Hematopoietic multipotent progenitor cell treated with erythropoietin and hydrocortisone succinate and interleukin-3 and kit ligand, for 8 days (in vitro differentiated cells): Measurements from ENCODE around the gene STARD9.
A peak's percentile ranks its signal among the peaks of the same experiment; 100 is the strongest.

Experiments
- DNase-seq: peaks from one replicate; pipeline ENCODE4 v3.0.0-alpha.2; 2015

Gene STARD9

DNA sequence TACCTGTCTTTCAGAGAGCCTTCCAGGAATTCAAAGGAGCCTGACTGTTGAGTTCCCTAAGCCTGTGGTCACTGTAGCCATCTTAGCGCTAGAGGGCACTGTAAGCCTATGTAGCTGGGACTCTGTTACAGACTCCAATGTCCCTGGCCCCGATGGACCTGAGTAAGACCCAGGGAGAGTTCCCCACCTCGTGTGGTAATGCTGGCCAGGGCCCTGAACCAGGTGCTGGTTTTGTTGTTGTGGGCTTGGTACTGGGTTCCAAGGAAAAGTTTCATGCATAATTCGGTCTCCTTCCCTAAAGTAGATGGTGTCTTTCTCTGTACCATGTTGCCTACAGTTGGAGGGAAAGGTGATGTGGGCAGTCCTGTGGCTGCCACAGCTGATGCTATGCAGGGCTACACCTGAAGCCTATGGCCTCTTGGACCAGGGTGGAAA lies 129.1 kb downstream of the STARD9 start:
- peak; percentile 80 for DNase-seq

GRCh38 chr15:42705336-42705735 lies 129.9 kb downstream of the STARD9 start:
- DNase-seq, result no peak

DNA sequence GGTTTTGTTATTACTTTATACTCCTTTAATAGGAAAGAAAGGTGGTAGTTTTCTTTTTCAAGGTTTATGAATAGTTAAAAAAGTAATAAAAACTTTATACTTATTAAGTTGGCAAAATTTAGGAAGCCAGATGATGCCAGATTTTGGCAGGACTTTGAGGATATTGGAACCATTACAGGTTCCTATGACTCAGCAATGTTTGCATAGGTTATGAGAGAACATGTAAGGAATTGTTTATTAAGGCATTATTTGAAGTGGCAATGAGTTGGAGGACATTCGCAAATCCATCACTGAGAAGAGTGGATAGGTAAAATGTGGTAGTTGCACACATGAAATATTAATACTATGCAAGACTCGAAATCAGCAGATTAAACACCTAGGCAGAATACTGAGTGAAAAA lies 131.7 kb downstream of the STARD9 start:
- no peak for DNase-seq

- no peak for DNase-seq
These were observed 132.6 kb downstream of the STARD9 start for GRCh38 chr15:42707873-42708544.

- DNase-seq, result no peak
These were observed 135.3 kb downstream of the STARD9 start for GRCh38 chr15:42710662-42711061.

- DNase-seq, result no peak
These were observed 136.3 kb downstream of the STARD9 start for GRCh38 chr15:42711746-42712145.

DNA sequence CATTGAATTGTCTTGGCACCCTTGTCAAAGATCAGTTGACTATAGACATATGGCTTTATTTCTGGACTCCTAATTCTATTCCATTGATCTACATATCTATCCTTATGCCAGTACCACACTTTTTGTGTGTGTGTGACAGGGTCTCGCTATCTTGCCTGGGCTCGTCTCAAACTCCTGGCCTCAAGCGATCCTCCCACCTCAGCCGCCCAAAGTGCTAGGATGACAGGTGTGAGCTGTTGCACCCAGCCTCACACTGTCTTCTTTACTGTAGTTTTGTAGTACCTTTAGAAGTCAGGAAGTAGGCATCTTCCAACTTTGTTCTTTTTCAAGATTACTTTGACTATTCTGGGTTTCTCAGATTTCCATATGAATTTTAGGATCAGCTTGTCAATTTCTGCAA lies 137.2 kb downstream of the STARD9 start:
- no peak for DNase-seq

- no peak for DNase-seq
These were observed 140.7 kb downstream of the STARD9 start for GRCh38 chr15:42716125-42716524.

DNA sequence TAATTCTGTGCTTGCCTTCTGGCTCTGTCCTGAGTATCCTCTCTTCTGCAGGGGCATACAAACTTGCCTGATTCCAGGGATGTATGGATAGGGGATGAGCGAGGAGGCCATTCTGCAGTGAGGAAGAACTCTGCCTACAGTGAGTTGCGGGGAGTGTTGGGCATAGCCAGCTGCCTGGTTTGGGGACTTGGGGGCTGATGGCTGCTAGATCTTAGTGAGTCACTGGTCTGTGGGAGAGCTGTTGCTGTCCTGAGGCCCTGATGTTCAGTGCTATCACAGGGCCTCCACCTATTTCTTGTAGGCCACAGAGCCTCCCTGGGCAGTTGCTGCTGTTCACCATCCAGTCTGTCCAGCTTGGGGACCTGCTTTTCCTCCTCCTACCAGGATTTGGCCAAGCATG lies 141.2 kb downstream of the STARD9 start:
- no peak for DNase-seq

DNA sequence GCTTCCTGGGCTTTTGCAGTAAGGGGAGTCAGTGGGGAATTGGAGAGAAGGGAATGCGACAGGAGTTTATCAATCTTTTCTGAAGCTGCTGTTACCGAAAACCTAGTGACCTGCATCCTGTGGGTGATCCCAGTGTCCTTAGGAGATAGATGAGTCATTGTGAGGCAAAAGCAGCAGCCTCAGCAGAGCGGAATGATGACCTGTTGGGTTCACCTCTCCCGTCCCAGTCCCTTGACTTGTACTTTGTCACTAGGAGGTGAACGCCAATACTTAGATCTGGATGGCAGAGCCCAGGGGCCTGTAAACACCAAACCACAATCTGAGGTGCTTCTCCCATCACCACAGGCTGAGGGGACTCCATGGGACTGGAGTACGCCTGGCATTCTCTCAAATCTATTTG lies 143.6 kb downstream of the STARD9 start:
- DNase-seq, result no peak

- no peak for DNase-seq
These were observed 144.7 kb downstream of the STARD9 start for GRCh38 chr15:42720071-42720470.

DNA sequence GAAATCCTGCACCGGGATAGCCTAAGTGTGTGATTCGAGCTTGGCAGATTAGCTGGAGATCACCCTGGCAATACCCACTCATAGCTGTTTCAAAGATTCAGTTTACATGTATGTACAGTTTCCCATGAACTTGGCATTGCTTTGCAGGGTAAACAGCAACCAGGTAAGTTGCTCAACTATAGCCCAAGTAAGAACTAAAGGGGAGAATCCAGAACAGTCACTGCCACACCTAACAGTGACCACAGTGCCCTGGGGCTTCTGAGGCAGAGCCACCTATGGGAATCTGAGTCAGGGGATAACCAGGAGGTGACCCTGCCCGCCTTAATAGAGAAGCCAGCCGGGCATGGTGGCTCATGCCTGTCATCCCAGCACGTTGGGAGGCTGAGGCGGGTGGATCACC lies 145.6 kb downstream of the STARD9 start:
- no peak for DNase-seq

DNA sequence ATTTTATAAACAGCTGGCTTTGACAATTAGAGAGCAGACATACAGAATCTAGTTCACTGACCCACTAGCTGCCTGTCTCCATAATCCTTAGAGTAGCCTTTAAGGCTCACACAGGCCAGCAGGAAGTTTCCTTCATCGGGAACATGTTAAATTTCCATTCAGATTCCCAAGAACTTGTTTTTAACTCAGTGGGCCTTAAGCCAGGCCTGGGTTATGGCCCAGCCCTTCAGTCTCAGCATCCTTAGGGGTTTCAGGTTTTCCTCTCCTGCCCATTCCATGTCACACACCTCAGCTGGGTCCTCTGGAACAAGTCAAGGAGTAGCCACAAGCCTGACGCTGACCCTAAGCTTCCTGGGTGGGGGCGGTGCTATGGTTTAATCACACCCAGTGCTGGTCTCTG lies 146.5 kb downstream of the STARD9 start:
- no peak for DNase-seq

DNA sequence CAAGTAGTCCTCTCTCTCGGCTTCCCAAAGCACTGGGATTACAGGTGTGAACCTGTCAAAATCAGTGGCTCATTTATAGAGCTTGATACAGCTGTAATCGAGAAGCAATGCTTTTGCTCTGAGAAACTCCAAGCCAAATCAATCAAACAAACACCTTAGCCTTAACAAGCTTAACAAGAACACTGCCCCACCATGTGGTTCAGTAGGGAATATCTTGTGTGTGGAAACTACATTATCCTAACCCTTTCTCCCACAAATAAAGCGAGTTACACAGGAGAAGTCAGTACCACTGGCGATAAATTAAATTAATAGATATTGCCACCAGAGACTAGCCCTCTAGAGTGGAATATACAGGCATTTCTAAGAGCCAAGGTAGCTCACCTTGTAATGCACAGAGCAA lies 147.7 kb downstream of the STARD9 start:
- peak; percentile 11 for DNase-seq

DNA sequence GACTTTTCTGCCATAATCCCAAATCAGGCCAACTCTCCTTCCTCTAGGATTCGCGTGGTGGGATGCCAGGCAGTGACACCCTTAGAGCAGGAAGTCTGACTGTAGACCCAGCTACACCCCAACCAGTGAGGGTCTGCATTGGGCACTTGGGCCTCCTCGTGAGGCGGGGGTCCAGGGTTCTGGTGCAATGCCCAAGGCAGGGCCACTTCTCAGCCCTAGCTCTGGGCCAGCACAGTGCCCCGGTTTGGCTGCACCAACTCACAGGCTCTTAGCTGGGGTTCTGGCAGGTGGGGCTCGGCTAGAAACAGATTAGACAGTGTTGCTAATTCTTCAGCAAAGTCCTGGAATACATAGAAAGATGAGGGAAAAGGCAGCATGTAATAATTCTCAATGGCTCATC lies 148.9 kb downstream of the STARD9 start:
- DNase-seq, result no peak

DNA sequence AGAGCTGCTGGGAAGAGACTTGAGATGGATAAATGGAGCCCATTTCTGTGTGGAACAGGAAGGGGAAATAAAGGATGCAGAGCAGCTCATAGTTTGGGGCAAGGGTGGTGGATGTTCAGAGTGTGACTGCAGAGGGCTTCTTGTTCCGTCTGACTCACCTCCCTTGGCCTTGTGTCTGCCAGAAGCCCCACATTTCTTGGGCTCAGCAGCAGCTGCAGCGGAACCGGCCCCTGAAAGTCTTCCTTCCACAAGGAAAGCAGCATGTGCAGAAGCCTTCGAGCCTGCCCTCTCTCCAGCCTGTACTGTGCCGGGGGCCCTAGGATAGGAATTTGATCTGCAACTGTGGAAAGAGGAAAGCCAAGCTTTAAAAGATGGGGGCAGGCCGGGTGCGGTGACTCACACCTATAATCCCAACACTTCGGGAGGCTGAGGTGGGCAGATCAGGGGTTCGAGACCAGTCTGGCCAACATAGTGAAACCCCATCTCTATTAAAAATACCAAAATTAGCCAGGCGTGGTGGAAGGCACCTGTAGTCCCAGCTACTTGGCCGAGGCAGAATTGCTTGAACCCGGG lies 150.0 kb downstream of the STARD9 start:
- no peak for DNase-seq

DNA sequence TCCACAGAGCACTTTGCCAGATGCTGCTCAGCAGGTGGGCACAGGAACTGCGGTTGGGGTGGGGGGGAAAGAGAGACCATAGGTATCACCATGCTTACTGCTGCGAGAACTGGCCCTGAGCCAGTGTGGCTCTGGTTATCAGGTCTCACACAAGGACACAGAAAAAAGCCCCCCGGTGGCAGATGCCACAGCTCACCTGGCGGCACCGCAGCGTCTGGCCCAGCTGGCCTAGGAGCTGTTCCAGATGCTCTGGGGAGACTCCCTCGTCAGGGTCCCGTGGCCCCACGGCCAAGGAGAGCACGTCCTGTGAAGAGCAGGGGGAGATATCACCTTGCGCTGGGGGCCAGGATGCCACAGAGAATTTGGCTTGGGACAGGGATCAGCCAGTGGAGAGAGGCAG lies 150.7 kb downstream of the STARD9 start:
- no peak for DNase-seq

DNA sequence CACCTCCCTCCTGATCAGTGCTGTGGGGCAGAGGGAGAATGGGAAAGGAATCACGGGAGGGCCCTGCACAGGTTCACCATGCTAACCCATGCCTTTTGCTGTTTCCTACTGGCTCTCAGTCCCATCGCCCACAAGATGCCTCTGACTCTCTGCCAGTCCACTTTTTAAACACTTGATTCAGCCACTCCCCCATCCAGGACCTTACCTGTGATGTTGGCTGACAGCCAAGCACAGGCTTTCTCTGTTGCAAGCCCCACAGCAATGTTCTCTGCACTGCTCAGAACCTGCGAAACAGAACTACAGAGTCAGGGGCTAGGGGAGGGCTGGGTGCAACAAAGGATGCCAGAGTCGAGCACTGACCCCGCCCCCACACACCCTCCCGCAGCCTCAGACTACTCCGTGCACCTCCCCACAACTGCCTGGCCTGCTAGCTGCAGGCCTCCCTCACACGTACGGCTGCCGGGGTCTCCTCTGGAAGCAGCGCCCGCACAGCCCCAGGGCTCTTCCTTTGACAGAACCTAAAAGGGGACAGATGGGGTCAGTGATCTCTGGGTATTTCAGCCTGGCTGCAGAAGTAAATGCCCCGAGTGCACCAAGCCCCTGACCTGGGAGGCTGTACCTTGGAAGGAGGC lies 152.5 kb downstream of the STARD9 start:
- no peak for DNase-seq

- no peak for DNase-seq
These were observed 153.2 kb downstream of the STARD9 start for GRCh38 chr15:42728560-42728959.

DNA sequence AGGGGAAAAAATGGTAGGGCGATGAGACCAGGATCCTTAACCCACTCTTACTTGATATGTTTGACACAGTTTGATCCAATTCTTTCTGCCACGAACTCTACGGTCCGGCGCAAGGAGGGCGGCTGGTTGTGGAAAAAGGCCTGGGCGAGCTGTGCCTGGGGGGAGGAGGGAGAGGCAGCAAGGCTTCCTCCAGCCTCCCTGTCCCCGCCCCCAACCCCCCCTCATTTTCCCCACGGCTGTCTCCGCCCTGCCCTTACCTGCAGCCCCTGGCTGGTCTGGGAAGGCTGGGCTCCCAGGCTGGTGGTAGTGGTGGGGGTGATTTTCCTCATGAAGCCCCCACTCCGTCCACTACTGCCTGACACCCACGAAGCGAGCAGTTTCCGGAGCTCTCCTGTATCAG lies 153.6 kb downstream of the STARD9 start:
- DNase-seq, result no peak

GRCh38 chr15:42729409-42729808 lies 154.0 kb downstream of the STARD9 start:
- DNase-seq, result no peak

DNA sequence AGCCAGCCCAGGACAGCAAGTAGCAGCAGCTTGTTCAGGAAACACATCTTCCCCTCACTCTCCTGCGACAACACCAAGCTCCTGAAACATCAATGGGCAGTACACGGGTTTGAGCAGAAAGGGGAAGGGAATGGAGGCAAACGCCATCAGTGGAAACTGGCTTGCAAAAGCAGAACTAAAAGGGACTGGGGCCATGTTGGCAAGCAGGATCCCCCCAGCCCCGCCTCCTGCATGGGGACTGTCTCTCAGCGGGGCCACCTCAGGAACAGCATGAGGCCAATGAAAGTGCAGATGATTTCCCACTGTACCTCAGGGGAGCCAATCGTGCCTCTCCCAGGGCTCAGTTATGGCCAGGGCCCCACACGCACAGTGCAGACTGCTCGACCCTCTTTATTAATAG lies 154.7 kb downstream of the STARD9 start:
- DNase-seq, result no peak

DNA sequence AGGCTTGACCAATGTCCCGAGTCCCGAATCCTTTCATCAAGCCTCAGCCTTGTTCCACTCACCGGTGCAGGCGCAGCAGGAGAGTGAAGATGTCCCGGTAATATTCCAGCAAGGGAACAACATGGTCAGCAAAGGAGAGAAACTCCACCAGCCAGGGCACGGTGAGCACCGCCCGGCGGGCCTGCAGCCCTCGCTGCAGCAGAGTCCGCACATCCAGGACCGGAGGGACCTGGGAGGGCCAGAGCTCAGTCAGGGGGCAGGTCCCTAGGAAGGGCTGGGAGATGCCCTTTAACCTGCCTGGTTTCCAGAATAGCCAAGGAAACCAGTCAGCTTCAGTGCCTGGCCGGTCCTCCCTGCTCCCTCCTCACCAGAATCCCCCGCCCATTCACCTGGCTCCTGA lies 155.1 kb downstream of the STARD9 start:
- DNase-seq, result no peak

DNA sequence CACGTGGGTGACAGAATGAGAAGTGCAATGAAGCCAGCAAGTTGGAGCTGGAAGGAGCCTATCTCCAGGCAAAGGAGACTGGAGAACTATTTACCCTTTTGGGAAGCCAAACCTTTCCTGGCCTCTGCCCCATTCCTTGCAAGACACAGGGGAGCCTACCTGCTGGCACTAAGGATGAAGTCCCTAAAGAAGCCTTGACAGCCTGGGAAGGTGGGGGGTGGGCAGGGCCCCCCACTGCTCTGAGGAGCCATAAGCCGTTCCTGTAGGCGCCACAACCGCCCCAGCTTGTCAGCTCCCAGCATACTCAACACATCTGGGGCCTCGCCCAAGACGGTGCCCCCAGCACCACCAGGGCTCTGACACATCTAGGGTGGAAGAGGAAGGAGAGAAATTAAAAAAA lies 156.1 kb downstream of the STARD9 start:
- no peak for DNase-seq
